WERI-Rb-1 (cell line): Measurements from ENCODE around the gene RNF5.
"Not testable (repeated sequence)": the region's sequence is repeated elsewhere in the genome, so short reads cannot be mapped to it uniquely, and the experiment has no call there.

ENCODE experiments used
- DNase-seq: peaks from one replicate; pipeline ENCODE4 v3.0.0-alpha.2; 2020
- H3K27ac ChIP-seq: fragments of 250-450 bp; sonication (Bioruptor Pico); 2 replicates; pipeline ENCODE4 v1.5.1; 2020; ENCODE audit warnings: mild to moderate bottlenecking, moderate library complexity
- H3K27me3 ChIP-seq: fragments of 250-450 bp; sonication (Bioruptor Pico); 2 replicates; pipeline ENCODE4 v1.5.1; 2021; ENCODE audit warnings: mild to moderate bottlenecking, low read depth, moderate library complexity; ENCODE audit not compliant: insufficient read depth, severe bottlenecking
- H3K36me3 ChIP-seq: fragments of 250-450 bp; sonication (Bioruptor Pico); 2 replicates; pipeline ENCODE4 v1.5.1; 2020; ENCODE audit warnings: mild to moderate bottlenecking, moderate library complexity
- H3K4me3 ChIP-seq: 2 replicates; pipeline ENCODE4 v1.5.1; 2011; ENCODE audit warnings: low read depth, mild to moderate bottlenecking, control low read depth, low read length
- H3K9me3 ChIP-seq: fragments of 250-450 bp; sonication (Bioruptor Pico); 2 replicates; pipeline ENCODE4 v1.5.1; 2021; ENCODE audit warnings: mild to moderate bottlenecking, moderate library complexity; ENCODE audit not compliant: severe bottlenecking
- CTCF ChIP-seq: IDR thresholded peaks from 2 replicates; pipeline ENCODE4 v1.5.1; 2011; ENCODE audit warnings: low read depth, mild to moderate bottlenecking, control low read depth, inconsistent platforms, low read length

Gene RNF5

GRCh38 chr6:32204268-32204715, 26.1 kb downstream of the RNF5 start:
- no peak for TF ChIP-seq CTCF
- H3K36me3 ChIP-seq: no peaks in the 10 kb centered on the region
- no peak for DNase-seq
- H3K27ac ChIP-seq: no peak overlapping the region
- H3K9me3 ChIP-seq: no peaks in the 10 kb centered on the region
- H3K4me3 ChIP-seq: no peak overlapping the region
- no peaks in the 10 kb centered on the region for H3K27me3 ChIP-seq

GRCh38 chr6:32208996-32209395, 30.8 kb downstream of the RNF5 start:
- no peak overlapping the region for H3K27ac ChIP-seq
- no peaks in the 10 kb centered on the region for H3K27me3 ChIP-seq
- no peaks in the 10 kb centered on the region for H3K36me3 ChIP-seq
- H3K9me3 ChIP-seq: no peaks in the 10 kb centered on the region
- H3K4me3 ChIP-seq: no peak overlapping the region
- TF ChIP-seq CTCF: no peak
- DNase-seq: no peak

GRCh38 chr6:32210191-32210601, 32.0 kb downstream of the RNF5 start:
- H3K36me3 ChIP-seq: no peaks in the 10 kb centered on the region
- H3K4me3 ChIP-seq: no peak overlapping the region
- DNase-seq: no peak
- no peak overlapping the region for H3K27ac ChIP-seq
- no peaks in the 10 kb centered on the region for H3K9me3 ChIP-seq
- peaks cover 6% of the 10 kb centered on the region for H3K27me3 ChIP-seq
- no peak for TF ChIP-seq CTCF

GRCh38 chr6:32211432-32211831, 33.2 kb downstream of the RNF5 start:
- not testable (repeated sequence) for H3K27me3 ChIP-seq, H3K27ac ChIP-seq, H3K4me3 ChIP-seq, H3K9me3 ChIP-seq, H3K36me3 ChIP-seq, DNase-seq

GRCh38 chr6:32212076-32212760, 34.0 kb downstream of the RNF5 start:
- H3K4me3 ChIP-seq: no peak overlapping the region
- no peak for DNase-seq
- H3K27ac ChIP-seq: no peak overlapping the region
- H3K9me3 ChIP-seq: no peaks in the 10 kb centered on the region
- H3K27me3 ChIP-seq: peaks cover 10% of the 10 kb centered on the region
- TF ChIP-seq CTCF: no peak
- H3K36me3 ChIP-seq: no peaks in the 10 kb centered on the region

- TF ChIP-seq CTCF: no peak
- peaks cover 15% of the 10 kb centered on the region for H3K27me3 ChIP-seq
- no peak for DNase-seq
- no peaks in the 10 kb centered on the region for H3K36me3 ChIP-seq
- H3K27ac ChIP-seq: no peak overlapping the region
- H3K9me3 ChIP-seq: no peaks in the 10 kb centered on the region
- no peak overlapping the region for H3K4me3 ChIP-seq
Observed at GRCh38 chr6:32213649-32214048, 35.4 kb downstream of the RNF5 start.
